ENCODE results near the gene TMTC2.

Gene TMTC2

DNA sequence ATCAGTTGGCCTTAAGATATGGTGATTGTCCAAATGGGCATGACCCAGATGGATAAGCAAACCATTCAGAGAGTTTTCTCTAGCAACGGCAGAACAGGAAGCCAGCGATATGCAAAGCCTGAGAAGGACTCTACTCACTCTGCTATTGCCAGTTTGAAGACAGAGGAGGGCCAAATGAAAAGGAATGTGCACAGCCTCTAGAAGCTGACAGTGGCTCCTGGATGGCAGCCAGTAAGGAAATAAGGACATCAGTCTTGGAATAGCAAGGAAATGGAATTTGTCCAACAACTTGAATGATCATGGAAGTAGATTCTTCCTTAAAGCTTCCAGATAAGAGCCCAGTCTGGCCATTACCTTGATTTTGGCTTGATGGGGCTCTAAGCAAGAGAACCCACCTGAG, 60.0 kb downstream of the TMTC2 start:
- no peak for DNase-seq (ENCODE audit: extremely low read depth, insufficient read length)
- H3K27me3 ChIP-seq (replicated peaks; ENCODE audit: control insufficient read depth, insufficient read depth, low read length) = no peaks in the 10 kb centered on the region
- no peak overlapping the region for H3K4me3 ChIP-seq (replicated peaks; ENCODE audit: low read depth, low read length)
- TF ChIP-seq CTCF (IDR thresholded peaks at IDR 0.05; ENCODE audit: insufficient read depth, low read length, poor library complexity, severe bottlenecking) = no peak
- H3K36me3 ChIP-seq (ENCODE audit: control insufficient read depth, insufficient read depth, low read length) = no peaks in the 10 kb centered on the region

- H3K4me3 ChIP-seq (replicated peaks; ENCODE audit: low read depth, low read length) = no peak overlapping the region
- TF ChIP-seq CTCF (IDR thresholded peaks at IDR 0.05; ENCODE audit: insufficient read depth, low read length, poor library complexity, severe bottlenecking) = no peak
- no peaks in the 10 kb centered on the region for H3K36me3 ChIP-seq (ENCODE audit: control insufficient read depth, insufficient read depth, low read length)
- H3K27me3 ChIP-seq (replicated peaks; ENCODE audit: control insufficient read depth, insufficient read depth, low read length) = no peaks in the 10 kb centered on the region
- no peak for DNase-seq (ENCODE audit: extremely low read depth, insufficient read length)
Measured at GRCh38 chr12:82749015-82749414, 62.3 kb downstream of the TMTC2 start.

GRCh38 chr12:82754856-82755255, 68.2 kb downstream of the TMTC2 start:
- no peak overlapping the region for H3K4me3 ChIP-seq (replicated peaks; ENCODE audit: low read depth, low read length)
- H3K36me3 ChIP-seq (ENCODE audit: control insufficient read depth, insufficient read depth, low read length) = no peaks in the 10 kb centered on the region
- TF ChIP-seq CTCF (IDR thresholded peaks at IDR 0.05; ENCODE audit: insufficient read depth, low read length, poor library complexity, severe bottlenecking) = no peak
- no peaks in the 10 kb centered on the region for H3K27me3 ChIP-seq (replicated peaks; ENCODE audit: control insufficient read depth, insufficient read depth, low read length)
- DNase-seq (ENCODE audit: extremely low read depth, insufficient read length) = no peak

- no peak for TF ChIP-seq CTCF (IDR thresholded peaks at IDR 0.05; ENCODE audit: insufficient read depth, low read length, poor library complexity, severe bottlenecking)
- Histone ChIP-seq H3K4me3 (replicated peaks; ENCODE audit: low read depth, low read length) (no peak overlapping the region), H3K27me3 (replicated peaks; ENCODE audit: control insufficient read depth, insufficient read depth, low read length) (no peaks in the 10 kb centered on the region), H3K36me3 (ENCODE audit: control insufficient read depth, insufficient read depth, low read length) (no peaks in the 10 kb centered on the region)
- no peak for DNase-seq (ENCODE audit: extremely low read depth, insufficient read length)
Measured at GRCh38 chr12:82756303-82756702, 69.6 kb downstream of the TMTC2 start.

DNA sequence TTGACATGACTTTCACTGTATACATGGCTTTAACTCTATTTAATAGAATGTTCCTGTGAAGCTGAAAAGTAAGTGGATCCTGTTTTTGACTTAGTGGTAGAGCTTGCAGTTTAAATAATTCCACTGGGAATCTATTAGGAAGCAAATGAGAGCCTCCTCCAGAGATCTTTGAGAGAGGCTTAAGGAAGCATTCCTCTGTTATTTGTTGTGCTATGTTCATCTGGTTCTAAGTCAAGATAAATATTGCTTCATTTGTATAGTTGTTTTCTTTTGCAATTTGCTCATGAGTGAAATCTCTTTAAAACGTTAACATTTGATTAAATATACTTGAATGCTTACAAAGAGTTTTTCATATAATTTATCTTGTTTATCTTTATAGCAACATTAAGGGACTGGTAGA, 70.4 kb downstream of the TMTC2 start:
- DNase-seq (ENCODE audit: extremely low read depth, insufficient read length) = no peak
- Histone ChIP-seq H3K36me3 (ENCODE audit: control insufficient read depth, insufficient read depth, low read length) (no peaks in the 10 kb centered on the region), H3K27me3 (replicated peaks; ENCODE audit: control insufficient read depth, insufficient read depth, low read length) (no peaks in the 10 kb centered on the region), H3K4me3 (replicated peaks; ENCODE audit: low read depth, low read length) (no peak overlapping the region)
- TF ChIP-seq CTCF (IDR thresholded peaks at IDR 0.05; ENCODE audit: insufficient read depth, low read length, poor library complexity, severe bottlenecking) = no peak

DNA sequence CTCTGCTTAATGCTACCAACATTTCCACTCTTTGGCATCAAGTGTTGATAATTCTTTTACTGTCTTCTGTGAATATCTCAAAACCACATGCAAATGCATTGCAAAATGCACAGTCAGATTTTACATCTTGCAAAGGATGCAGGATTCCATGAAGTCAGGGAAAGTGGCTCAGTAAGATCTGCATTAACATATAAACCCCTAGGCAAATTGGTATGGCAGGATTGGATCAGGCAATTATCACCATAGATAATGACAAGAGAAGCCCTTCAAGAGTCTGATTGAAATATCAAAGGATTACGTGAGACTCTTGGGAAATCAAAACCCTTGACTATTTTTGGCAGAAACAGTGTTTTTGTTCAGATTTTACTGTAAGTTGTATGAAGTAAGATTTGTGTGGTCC, 71.0 kb downstream of the TMTC2 start:
- Histone ChIP-seq H3K4me3 (replicated peaks; ENCODE audit: low read depth, low read length) (no peak overlapping the region), H3K27me3 (replicated peaks; ENCODE audit: control insufficient read depth, insufficient read depth, low read length) (no peaks in the 10 kb centered on the region), H3K36me3 (ENCODE audit: control insufficient read depth, insufficient read depth, low read length) (no peaks in the 10 kb centered on the region)
- TF ChIP-seq CTCF (IDR thresholded peaks at IDR 0.05; ENCODE audit: insufficient read depth, low read length, poor library complexity, severe bottlenecking) = no peak
- no peak for DNase-seq (ENCODE audit: extremely low read depth, insufficient read length)

Data from GM06990 (cell line).